Endothelial cell of hepatic sinusoid (primary cell): ENCODE results near the gene ABHD15.

ENCODE experiments used
- in situ Hi-C: cut with HindIII; loops from 2 replicates; pipeline ENCODE4 v1.10.0; 2017; ENCODE audit warnings: low sequenced_read_pairs

ABHD15 gene

DNA sequence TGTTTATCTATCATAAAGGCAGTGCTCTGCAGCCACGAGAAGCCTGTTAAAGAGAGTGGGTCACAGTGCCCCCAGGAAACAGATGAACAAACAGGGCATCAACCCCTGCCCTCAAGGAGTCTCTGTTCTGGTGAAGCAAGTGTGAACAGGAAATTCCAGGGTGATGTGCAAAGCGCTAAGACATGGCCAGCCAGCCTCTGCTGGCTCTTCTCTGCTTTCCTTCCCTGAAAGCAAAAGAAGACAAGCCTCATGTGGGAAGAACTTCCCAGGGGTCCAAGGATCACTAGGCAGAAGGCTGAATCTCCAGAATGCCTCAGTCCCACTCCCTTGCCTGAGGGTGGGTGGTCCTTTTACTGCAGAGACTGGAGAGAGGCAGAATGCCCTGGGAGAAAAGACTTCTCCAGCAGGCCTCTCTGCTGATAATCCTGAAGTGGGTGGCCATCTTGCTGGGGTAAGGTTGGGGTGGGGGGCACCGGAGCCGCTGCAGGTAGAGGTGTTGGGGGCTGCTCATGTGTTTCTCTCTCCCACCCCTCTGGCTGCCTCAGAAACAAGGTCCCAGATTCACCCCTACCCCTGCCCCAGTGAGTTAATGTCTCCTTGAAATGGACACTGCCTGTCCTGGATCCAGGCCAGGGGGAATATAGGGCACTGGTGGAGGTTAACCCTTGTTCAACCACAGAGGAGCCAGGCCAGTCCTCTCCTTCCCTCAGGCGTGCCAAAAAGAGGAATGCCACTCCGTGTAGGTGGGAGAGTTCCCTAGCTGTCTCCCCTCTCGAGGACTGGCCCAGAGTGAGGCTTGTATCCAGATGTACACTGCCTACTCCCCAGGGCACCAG, 28.5 kb upstream of the ABHD15 start:
- in situ Hi-C loops: no loop called here

GRCh38 chr17:29594519-29595090, 27.8 kb upstream of the ABHD15 start:
- in situ Hi-C loops: no loop called here

GRCh38 chr17:29593591-29594518, 27.0 kb upstream of the ABHD15 start:
- in situ Hi-C loops: no loop called here

- in situ Hi-C loops: no loop called here
Observed at GRCh38 chr17:29592850-29593551, 26.2 kb upstream of the ABHD15 start, which contains the start of gene ANKRD13B. Gene ANKRD13B, plus strand, starts transcription at chr17:29593132. Its CDS starts 490 bp downstream, at chr17:29593622.

- in situ Hi-C loops: no loop called here
Observed at GRCh38 chr17:29591737-29592608, 25.1 kb upstream of the ABHD15 start.

DNA sequence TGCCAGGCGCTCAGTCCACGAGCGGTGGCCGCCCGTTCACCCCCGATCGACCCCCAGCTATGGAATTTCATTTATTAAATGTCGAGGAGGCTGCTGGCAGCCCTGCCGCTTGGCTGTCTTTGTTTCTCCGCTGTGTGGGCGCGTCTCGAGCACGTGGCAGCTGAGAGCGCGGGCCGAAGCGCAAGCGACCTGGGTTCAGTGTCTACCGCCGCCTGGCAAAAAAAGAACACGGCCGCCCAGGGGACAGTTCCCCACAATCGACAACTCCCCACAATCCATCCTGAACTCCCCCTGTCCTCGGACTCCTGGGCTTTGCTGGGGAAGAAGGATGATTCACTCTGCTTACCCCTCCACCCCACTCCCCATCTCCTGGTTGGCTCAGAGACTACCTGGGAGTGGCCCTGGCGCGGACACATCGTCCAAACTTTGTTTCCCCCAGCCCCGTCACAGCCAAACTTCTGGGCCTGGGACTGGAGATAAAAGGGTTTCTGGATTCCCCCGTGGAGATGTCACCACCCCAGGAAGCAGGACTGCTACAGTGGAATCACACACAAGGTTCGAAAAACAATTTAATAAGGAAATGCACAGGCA, 24.4 kb upstream of the ABHD15 start:
- in situ Hi-C loops: no loop called here

GRCh38 chr17:29590411-29591145, 23.7 kb upstream of the ABHD15 start:
- in situ Hi-C loops: no loop called here

DNA sequence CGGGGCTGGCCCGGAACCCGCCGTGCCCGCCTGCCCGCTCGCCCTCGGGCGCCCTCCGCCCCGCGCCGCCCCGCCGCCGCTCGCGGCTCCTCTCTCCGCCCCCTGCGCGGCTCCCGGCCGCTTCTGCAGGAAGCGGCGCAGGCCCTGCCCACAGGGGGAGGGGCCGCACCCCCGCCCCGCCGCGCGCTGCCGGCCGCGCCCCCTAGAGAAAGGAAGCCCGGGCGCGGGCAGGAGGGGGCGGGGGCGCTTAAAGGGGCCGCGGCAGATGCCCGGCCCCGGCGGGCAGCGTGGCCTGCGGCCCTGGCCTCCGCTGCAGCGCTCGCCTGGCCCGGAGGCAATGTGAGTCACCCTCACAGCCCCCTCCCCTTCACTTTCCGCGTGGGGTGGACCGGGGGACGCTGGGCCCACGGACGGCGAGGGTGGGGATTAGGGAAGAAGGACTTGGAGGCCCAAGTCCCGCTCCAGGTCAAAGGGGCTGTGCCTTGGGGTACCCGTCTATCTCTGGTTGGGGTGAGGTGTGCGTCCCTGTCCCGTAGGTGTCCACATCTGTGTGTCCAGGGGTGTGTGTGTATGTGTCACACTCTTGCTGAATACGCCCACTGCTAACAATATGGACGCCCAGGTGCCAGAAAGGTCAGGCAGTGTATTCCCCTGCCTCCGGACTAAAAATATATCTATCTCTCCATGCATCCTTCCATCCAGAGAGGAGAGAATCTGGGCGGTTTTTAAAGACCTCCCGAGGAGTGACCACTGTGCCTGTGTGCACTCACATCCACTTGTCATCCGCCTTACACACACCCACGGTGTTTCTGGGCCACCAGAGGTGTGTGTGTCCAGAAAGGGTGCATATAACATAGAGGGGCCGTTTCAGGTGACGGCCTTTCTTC, 22.9 kb upstream of the ABHD15 start, which contains the start of gene GIT1:
TSS of gene GIT1 (minus strand) at position 125 of the 887 bp plus-strand sequence. CDS start 270 bp downstream, outside the sequence.
- in situ Hi-C loops: no loop called here

DNA sequence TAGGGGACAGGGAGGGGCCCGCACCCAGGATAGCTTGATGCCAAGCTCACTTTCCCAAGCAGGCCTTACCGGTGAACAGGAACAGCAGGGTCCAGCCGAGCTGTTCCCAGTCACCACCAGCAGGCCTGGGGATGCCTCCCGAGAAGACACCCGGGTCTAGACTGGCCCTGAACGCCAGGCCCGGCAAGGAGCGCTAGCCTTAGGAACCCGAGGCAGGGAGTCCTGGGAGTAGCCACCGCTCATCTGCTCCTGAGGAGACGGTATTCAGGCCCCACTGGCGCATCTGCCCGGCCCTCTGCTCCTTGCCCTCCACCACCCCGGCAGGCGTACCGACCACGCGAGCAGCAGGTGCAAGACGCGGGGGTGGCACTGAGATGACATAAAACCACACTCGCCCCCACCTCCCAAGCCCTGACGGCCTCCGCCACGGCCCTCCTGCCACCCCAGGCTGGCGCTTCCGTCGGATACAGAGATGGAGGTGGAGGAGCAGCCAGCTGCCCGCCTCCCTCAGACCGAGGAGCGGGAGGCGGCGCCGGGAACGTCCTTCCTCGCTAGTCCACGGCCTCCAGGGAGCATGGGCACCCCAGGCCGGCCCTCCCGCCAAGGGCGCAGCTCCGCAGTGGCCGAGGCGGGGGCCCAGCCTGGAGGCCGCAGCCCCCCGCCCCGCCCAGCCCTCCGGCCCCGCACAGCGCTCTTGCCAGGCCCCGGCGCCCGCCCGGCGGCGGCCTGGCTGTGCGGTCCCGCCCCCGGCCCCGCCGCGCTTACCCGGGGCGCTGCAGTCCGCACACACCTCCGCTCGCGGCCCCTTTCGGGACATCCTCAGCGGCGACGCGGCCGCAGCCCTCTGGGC, 21.9 kb upstream of the ABHD15 start:
- in situ Hi-C loops: no loop called here

DNA sequence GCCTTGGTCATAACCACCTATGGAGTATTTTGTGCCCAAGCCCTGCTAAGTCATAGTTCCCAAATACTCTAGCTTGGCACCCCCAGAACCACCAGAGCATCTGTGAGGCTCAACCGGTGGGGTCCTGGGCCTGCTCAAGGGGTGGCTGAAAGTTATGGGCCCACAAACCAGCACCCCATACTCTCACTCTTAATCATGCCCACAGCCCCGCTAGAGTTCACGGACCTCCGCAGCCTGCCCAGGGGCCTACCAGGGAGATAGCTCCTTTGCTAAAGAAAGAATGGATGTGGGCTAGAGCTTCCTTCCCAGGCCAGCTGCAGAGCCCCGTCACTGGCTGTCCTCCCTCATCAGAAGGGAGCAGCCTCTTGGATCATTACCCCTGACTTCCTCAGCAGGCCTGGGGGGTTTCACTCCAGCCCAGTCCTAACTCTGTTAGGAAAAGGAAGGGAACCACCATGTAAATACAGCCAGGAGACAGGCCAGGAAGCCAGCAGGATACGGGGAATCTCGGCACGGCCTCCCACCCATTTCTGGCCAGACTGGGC, 21.3 kb upstream of the ABHD15 start:
- in situ Hi-C loops: no loop called here

DNA sequence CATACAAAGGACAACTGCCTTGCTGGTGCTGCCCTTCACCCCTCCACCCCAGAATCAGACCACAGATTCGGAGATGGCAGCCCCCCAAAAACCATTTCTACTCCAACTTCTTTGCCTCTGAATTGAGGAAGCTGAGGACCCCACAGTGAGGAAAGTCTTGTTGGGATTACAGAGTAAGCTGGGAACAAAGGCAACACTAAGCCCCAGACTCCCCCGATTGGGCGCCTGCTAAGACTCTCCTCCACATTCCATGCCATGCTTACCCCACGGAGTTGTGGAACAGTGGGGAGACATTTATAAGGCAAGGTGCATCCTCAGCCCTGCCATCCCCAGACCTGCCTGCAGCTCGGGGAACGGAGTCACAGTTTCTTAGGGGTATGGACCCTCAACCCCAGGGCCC, 20.8 kb upstream of the ABHD15 start:
- in situ Hi-C loops: no loop called here

DNA sequence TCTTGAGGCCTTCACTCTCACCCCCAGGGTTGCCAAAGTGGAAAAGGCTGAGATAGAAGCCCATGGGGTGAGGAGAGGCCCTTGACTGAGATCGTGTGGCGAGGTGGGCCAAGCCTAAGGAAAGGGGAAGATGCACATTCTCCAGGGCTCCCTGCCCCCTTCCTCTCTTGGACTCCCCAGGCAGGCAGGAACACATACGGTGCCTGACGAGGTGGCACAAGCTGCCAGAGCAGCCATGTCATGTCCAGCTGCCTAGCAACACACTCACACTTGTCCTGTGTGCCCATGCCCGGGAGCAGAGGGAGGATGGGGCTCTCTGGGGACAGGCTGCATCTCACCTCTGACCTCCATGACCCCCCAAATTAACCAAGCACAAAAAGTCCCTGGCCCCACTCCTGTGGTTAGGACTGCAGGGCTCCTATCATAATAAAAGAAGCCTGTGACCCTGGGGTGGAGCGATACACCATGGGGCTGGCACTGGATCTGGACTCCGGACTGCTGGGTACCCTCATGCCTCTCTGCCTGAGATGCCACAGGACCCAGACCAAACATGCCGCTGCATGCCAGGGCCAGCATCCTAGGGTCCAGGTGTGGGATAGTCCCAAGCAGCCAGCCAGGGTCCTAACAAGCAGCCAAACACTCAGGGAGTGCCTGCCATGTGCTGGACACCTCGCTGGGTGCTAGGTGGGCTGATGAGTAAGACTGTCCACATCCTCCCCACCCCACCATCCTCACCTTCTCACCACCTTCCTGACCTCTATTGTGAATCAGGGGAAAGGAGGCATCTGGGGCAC, 20.0 kb upstream of the ABHD15 start:
- in situ Hi-C loops: no loop called here

GRCh38 chr17:29585080-29585751, 18.4 kb upstream of the ABHD15 start:
- in situ Hi-C loops: no loop called here

DNA sequence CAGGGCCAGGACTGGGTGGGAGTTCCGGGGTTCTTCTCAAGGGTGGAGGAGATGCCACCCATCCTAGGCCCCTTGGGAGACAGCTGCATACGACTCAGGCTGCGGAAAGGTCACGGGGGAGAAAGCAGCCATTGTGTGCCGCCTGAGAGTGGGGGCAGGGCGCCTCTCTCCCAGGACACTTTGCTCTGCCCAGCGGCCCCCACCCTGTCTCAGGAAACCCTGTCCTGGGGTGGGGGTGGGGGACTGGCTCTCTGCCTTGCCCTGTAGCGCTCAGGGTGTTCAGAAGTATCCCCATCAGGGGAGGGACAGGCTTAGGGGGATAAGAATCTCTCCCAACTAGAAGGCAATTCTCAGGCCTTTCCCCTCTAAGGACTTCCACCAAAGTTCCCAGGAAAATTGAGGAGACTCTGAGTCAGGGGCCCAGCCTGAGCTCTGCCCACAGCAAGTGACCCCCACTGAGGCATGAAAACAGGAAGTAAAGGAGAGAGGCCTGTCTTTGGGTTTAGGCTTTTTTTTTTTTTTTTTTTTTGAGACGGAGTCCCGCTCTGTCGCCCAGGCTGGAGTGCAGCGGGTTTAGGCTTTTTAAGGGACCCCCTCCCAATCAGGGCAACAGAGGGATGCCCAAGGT, 17.7 kb upstream of the ABHD15 start:
- in situ Hi-C loops: no loop called here
